Islet of Langerhans (tissue), 1 donor: ENCODE measurements around the gene RAG1.

Source experiments
- FAIRE-seq: peaks from one replicate; lab custom pipeline; 2011; peaks lifted over from hg19 to GRCh38; lab: Jason Lieb, UNC

RAG1 gene

DNA sequence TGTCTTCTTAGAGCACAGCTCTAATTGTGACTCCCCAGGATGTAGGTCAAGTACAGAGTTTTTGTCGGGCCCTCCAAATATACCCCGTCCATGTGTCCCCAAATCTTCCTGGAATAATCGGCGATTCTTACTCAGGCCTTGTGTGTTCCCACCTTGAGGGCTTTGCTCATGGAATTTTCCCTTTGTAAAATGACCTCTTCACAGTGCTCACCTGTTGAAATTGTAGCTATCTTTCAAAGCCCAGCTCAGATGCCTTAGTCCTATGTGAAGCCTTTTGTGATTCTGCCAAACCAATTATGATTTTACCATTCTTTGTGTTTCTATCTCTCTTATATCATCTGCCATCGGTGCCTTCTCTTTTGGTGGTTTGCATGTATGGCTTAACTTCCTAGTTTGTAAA, 60.3 kb downstream of the RAG1 start:
- FAIRE-seq, result no peak

DNA sequence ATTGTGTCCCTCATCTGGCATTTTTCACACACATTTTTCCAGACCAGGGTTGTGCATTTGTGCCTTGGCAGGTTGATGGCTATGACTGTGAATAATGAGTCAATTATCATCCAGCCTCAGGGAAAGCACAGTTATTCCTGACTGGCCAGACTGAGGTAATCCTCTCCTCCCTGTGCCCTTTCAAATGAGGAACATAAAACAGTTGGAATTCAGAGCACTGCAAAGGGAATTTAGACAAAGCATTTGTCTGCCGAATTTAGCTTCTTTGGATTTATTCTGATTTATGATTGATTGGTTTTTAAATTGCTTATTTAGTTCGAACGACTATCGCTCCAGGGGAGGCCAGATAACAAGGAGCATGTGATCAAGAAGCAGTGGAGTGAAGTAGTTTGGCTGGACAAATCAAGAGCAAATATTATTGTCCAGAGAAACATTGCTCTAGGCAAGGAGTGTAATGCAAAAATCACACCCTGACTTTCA, 61.0 kb downstream of the RAG1 start:
- FAIRE-seq, result no peak
